Lower leg skin (tissue), 3 donors: Measurements from ENCODE around the gene VIPAS39.

Experiments used
- POLR2A ChIP-seq, 2 donors: fragments of 450-650 bp; IDR thresholded peaks; one replicate each; pipeline ENCODE4 v1.6.1; 2016 to 2017; ENCODE audit warnings: antibody characterized with exemption in 2 of 2, mild to moderate bottlenecking in 1 of 2, moderate library complexity in 1 of 2
- TF ChIP-seq, protein P1 (sequence below), 3 donors: fragments of 450-650 bp; IDR thresholded peaks; one replicate each; pipeline ENCODE4 v1.5.1; 2016; ENCODE audit warnings: antibody characterized with exemption in 3 of 3, mild to moderate bottlenecking in 3 of 3, moderate library complexity in 2 of 3

DNA sequence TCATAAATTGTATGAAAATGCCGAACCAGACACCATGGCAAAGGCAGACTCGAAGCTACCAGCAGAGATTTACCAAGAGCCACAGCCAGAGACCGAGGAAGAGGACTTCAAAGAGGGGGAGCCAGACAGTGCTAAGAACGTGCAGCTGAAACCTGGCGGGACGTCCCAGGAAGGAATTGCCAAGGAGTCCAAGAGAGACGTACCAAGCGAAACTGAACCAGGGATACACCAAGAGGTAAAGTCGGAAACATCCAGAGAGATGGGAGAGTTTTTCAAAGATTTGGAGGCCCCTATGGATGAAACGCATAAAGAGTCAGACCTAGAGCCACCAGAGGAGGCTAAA lies 79.9 kb downstream of the VIPAS39 start:
- TF ChIP-seq POLR2A (IDR thresholded peaks at IDR 0.05): no peak
- TF ChIP-seq, protein P1, sequence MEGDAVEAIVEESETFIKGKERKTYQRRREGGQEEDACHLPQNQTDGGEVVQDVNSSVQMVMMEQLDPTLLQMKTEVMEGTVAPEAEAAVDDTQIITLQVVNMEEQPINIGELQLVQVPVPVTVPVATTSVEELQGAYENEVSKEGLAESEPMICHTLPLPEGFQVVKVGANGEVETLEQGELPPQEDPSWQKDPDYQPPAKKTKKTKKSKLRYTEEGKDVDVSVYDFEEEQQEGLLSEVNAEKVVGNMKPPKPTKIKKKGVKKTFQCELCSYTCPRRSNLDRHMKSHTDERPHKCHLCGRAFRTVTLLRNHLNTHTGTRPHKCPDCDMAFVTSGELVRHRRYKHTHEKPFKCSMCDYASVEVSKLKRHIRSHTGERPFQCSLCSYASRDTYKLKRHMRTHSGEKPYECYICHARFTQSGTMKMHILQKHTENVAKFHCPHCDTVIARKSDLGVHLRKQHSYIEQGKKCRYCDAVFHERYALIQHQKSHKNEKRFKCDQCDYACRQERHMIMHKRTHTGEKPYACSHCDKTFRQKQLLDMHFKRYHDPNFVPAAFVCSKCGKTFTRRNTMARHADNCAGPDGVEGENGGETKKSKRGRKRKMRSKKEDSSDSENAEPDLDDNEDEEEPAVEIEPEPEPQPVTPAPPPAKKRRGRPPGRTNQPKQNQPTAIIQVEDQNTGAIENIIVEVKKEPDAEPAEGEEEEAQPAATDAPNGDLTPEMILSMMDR (IDR thresholded peaks at IDR 0.05): no peak
